A673 (cell line): ENCODE data around the gene STX18.

Experiments used
- CTCF ChIP-seq: fragments of 300-800, 200-600 bp; sonication (generic); conservative IDR thresholded peaks from 2 replicates; pipeline ENCODE4 v1.5.1; 2017; ENCODE audit warnings: low read depth, mild to moderate bottlenecking, antibody characterized with exemption, low read length, moderate library complexity, mixed read lengths
- EZH2 ChIP-seq: fragments of 200-600 bp; sonication (generic); IDR thresholded peaks from 2 replicates; pipeline ENCODE4 v1.6.1; 2017; ENCODE audit warnings: borderline replicate concordance, low read depth, mild to moderate bottlenecking, mixed read lengths, antibody characterized with exemption, low read length; ENCODE audit not compliant: poor library complexity, severe bottlenecking

- TF ChIP-seq CTCF = no peak
- TF ChIP-seq EZH2 = no peak
Measured at GRCh38 chr4:4376074-4376473, 165.8 kb downstream of the STX18 start.
